OCI-LY3 (cell line): ENCODE results near the gene MARCHF9.

Experiments used
- EZH2phosphoT487 ChIP-seq: fragments of 200-600 bp; shearing (Covaris generic); IDR thresholded peaks from 2 replicates; pipeline ENCODE4 v1.6.1; 2018; ENCODE audit warnings: antibody characterized with exemption, mixed run types, low read depth
- TF ChIP-seq, protein P1 (sequence below): fragments of 200-600, 300-600 bp; sonication (generic); IDR thresholded peaks from 2 replicates; pipeline ENCODE4 v1.5.1; 2014; ENCODE audit warnings: antibody characterized with exemption, low read length, low read depth

DNA sequence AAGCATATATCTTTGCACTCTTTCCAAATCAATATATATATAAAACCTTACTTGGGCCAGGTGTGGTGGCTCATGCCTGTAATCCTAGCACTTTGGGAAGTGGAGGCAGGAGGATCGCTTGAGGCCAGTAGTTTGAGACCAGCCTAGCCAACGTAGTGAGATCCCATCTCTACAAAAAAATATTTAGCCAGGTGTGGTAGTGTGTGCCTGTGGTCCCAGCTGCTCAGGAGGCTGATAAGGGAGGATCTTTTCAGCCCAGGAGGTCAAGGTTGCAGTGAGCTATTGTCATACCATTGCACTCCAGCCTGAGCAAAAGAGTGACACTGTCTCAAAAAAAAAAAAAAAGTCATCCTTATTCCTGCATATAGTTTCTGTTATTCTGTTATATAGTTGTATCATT lies 46.6 kb upstream of the MARCHF9 start:
- TF ChIP-seq, protein P1, sequence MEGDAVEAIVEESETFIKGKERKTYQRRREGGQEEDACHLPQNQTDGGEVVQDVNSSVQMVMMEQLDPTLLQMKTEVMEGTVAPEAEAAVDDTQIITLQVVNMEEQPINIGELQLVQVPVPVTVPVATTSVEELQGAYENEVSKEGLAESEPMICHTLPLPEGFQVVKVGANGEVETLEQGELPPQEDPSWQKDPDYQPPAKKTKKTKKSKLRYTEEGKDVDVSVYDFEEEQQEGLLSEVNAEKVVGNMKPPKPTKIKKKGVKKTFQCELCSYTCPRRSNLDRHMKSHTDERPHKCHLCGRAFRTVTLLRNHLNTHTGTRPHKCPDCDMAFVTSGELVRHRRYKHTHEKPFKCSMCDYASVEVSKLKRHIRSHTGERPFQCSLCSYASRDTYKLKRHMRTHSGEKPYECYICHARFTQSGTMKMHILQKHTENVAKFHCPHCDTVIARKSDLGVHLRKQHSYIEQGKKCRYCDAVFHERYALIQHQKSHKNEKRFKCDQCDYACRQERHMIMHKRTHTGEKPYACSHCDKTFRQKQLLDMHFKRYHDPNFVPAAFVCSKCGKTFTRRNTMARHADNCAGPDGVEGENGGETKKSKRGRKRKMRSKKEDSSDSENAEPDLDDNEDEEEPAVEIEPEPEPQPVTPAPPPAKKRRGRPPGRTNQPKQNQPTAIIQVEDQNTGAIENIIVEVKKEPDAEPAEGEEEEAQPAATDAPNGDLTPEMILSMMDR, result no peak
- no peak for TF ChIP-seq EZH2phosphoT487
